MG63 (cell line): ENCODE data around the gene MTOR. TPM values are rescaled to one million over a fixed set of nuclear protein-coding genes. Genes with fewer than 3 reads are reported as not detected.
"Not testable (repeated sequence)": the region's sequence is repeated elsewhere in the genome, so short reads cannot be mapped to it uniquely, and the experiment has no call there.

Source experiments
- DNase-seq: peaks from one replicate; pipeline ENCODE4 v3.0.0-alpha.2; 2020
- H3K27me3 ChIP-seq: fragments of 250-450 bp; sonication (Bioruptor Pico); 2 replicates; pipeline ENCODE4 v1.5.1; 2020; ENCODE audit warnings: mild to moderate bottlenecking, moderate library complexity
- H3K36me3 ChIP-seq: fragments of 250-450 bp; sonication (Bioruptor Pico); 2 replicates; pipeline ENCODE4 v1.5.1; 2020; ENCODE audit warnings: mild to moderate bottlenecking, moderate library complexity
- H3K4me3 ChIP-seq: fragments of 250-450 bp; sonication (Bioruptor Pico); 2 replicates; pipeline ENCODE4 v1.5.1; 2020; ENCODE audit warnings: mild to moderate bottlenecking, moderate library complexity
- H3K9me3 ChIP-seq: fragments of 250-450 bp; sonication (Bioruptor Pico); 2 replicates; pipeline ENCODE4 v1.5.1; 2020; ENCODE audit warnings: mild to moderate bottlenecking, moderate library complexity
- total RNA-seq: library from RNA; depleted of rRNA; stranded (reverse); fragments of >200 nt; shearing (Covaris generic); gene quantifications from 2 replicates; pipeline ENCODE4 v1.2.3, GENCODE V29; 2014; ENCODE audit warnings: low replicate concordance

Gene MTOR
- total RNA-seq, 1 experiment from 2014 or later = 12.2 TPM

DNA sequence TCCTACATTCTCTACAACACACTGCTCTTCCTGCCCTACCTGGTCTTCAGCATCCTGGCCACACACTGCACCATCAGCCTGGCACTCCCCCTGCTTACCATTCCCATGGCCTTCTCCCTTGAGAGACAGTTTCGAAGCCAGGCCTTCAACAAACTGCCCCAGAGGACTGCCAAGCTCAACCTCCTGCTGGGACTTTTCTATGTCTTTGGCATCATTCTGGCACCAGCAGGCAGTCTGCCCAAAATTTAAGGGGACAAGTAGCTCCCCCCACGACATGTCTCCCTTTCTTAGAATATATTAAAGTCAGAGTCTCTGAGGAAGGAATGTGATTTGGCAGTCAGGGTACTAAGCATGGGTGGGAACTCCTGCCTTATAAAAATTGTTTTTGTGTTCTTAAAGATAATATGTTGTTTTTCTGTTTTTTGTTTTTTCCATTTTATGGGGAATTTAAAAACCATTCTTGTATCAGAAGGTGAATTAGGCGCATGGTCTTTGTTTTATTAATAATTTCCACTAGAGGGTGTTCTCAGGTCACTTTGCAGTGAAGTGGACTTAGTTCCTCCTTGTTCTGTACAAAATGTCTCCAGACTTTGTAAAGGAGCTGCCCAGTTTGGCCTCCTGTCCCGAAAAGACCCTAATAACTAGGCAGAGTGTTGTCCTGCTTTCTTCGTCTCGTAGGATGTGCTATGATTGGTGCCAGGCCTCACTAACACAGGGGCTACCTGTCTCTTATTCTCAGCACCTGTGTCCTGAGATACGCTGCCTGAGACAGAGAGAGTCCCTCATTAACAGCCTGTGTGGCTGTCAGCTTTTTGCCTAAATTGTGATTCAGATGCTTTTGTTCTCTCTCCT lies 23.8 kb upstream of the MTOR start:
- H3K27me3 ChIP-seq = no peaks in the 10 kb centered on the region
- DNase-seq = no peak
- no peaks in the 10 kb centered on the region for H3K9me3 ChIP-seq

DNA sequence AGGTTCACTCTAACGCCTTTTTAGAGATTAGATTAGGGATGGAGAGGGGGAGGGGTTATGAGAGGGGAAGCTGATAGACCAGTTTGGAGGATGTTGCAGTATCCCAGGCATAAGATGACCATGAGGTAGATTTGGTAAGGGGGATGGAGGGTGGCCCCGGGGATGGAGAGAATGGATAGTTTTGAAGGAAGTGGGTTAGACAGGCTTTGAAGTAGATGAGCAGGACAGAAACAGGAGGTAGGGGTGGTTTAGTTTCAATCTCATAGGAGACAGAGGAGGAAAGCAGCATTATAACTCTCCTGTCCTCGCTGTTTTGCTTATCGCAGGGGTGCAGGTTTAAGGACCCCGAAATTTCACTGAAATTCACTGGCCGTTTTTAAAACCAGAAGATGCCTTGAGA lies 22.4 kb upstream of the MTOR start:
- H3K4me3 ChIP-seq = no peak overlapping the region
- peaks cover 12% of the 10 kb centered on the region for H3K36me3 ChIP-seq
- DNase-seq = no peak
- H3K27me3 ChIP-seq = no peaks in the 10 kb centered on the region
- no peaks in the 10 kb centered on the region for H3K9me3 ChIP-seq

More for the DNA sequence above, 23.8 kb upstream of the MTOR start:
- H3K4me3 ChIP-seq = no peak overlapping the region
- peaks cover 10% of the 10 kb centered on the region; the same call in 1 of the 2 replicates for H3K36me3 ChIP-seq

DNA sequence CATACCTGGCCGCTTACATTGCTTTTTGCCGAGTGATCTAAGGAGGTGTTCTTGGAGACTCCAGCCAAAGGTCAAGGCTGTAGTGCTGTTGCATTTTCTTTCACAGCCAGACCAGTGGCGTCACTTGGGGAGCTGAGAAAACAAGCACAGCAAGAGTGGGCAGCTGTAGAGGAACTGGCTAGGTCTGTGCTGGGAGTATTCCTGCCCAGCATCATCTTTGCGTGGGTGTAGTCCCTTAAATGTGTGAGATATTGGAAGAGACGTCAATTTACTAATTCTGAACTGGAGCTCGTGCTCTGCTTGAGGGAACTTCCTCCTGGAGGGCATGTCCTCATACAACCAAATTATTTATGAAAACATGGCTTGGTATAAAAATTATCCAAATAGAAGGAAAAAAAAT lies 20.8 kb upstream of the MTOR start:
- Histone ChIP-seq H3K36me3 (peaks cover 17% of the 10 kb centered on the region), H3K9me3 (no peaks in the 10 kb centered on the region), H3K4me3 (no peak overlapping the region), H3K27me3 (no peaks in the 10 kb centered on the region)
- DNase-seq = no peak

DNA sequence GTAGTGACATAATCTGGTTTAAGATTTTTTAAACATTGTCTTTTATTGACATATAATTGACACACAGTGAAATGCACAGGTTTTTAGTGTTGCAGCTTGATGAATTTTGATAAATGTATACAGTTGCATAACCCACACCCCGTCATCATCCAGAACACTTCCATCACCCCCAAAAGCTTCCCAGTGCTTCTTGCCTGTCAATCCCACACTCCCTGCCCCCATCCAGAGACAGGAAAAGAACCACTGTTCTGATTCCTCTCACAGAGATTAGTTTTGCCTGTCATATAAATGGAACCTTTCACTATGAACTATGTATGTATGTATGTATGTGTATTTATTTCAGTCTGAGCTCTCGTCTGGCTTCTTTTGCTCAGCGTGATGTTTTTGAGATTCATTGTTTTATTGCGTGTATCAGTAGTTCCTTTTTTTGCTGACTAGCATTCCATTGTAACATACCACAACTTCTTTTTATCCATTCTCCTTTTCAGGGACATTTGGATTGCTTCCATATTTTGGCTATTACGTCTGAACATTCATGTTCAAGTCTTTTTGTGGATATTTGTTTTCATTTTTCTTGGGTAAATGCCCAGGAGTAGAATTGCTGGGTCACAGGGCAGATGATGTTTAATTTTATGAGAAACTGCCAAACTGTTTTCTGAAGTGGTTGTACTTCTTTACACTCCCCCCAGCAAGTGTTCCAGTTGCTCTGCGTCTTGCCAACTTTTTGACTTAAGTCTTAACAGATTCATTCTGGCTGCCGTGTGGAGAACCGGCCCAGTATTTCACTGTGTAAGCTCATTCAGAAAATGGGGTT lies 19.4 kb upstream of the MTOR start:
- DNase-seq = peak; percentile 78
- Histone ChIP-seq H3K36me3 (peaks cover 11% of the 10 kb centered on the region), H3K4me3 (no peak overlapping the region), H3K27me3 (no peaks in the 10 kb centered on the region), H3K9me3 (no peaks in the 10 kb centered on the region)

DNA sequence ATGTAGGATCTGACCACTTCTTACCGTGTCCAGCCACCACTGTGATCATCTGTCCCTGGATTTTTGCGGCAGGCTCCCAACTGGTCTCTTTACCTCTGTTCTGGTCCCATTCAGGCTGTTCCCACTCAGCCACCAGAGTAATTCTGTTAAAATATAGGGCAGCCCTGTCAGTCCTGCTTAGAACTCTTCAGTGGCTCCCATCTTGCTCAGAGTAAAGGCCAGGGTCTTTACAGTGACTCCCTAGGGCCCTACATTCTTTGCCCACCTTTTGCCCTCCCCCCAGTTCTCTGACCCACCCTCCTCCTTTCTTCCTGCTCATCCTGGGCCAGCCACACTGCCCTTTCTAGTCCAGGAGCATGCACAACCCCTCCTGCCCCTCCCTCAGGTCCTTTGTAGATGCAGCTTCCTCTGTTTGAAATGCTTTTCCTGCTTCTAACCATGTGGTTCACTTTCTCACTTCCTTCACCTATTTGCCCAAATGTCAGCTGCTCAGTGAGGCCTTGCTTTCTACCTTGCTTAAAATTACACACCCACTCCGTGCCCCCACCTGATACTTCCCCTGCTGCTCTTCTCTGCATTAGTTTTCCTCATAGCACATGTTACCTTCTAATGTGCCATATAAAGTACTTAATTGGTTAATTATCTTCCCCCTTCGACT lies 18.5 kb upstream of the MTOR start:
- Histone ChIP-seq H3K27me3 (no peaks in the 10 kb centered on the region), H3K4me3 (no peak overlapping the region), H3K9me3 (no peaks in the 10 kb centered on the region), H3K36me3 (peaks cover 11% of the 10 kb centered on the region)
- DNase-seq = no peak

DNA sequence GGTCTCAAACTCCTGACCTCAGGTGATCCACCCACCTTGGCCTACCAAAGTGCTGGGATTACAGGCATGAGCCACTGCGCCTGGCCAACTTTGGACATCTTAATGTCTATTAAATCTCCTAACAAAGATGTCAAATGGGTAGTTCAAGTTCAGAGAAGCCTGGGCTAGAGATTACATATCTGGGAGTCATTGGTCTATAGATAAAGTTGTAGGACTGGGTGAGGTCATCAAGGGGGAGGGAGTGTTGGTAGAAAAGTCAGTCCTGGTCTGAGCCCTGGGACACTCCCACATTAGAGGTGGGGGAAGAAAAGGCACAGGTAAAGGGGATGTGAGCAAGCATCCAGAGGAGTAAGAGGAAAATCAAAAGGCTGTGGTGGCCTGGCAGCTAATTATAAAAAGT lies 17.3 kb upstream of the MTOR start:
- DNase-seq = no peak
- Histone ChIP-seq H3K9me3 (no peaks in the 10 kb centered on the region), H3K36me3 (peaks cover 19% of the 10 kb centered on the region), H3K27me3 (no peaks in the 10 kb centered on the region), H3K4me3 (no peak overlapping the region)

DNA sequence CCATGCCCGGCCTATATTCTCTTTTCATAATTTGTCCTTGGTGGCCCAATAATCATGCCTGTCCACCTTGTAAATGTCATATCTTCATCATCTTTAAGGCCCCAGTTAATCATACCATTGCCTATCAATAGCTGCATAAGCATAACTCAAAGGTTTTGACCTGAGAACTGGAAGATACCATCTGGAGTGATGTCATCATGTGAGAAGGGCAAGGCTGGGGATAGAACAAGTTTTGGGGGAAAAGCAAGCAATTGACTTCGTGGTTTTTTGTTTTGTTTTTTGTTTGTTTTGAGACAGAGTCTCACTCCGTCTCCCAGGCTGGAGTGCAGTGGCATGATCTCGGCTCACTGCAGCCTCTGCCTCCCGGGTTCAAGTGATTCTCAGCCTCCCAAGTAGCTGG lies 16.8 kb upstream of the MTOR start:
- no peak for DNase-seq
- no peak overlapping the region for H3K4me3 ChIP-seq
- no peaks in the 10 kb centered on the region for H3K27me3 ChIP-seq
- no peaks in the 10 kb centered on the region for H3K9me3 ChIP-seq
- H3K36me3 ChIP-seq = peaks cover 19% of the 10 kb centered on the region

DNA sequence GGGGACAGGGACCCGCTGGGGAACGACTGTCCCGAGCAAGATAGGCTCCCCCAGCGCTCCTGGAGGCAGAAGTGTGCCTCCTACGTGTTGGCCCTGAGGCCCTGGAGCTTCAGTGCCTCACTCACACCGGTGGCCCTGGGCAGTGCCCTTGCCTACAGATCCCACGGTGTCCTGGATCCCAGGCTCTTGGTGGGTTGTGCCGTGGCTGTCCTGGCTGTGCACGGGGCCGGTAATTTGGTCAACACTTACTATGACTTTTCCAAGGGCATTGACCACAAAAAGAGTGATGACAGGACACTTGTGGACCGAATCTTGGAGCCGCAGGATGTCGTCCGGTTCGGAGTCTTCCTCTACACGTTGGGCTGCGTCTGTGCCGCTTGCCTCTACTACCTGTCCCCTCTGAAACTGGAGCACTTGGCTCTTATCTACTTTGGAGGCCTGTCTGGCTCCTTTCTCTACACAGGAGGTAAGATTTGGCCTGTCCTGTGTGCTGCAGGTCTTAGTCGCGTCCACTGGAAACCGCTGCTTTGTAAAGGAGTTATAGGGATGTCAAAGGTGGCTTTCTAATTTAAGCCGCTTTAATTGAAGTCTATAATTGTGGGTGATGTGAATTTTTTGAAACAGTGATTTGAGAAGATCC lies 11.4 kb upstream of the MTOR start:
- no peaks in the 10 kb centered on the region for H3K27me3 ChIP-seq
- H3K4me3 ChIP-seq = peak overlapping the region; percentile 90
- H3K9me3 ChIP-seq = no peaks in the 10 kb centered on the region
- DNase-seq = no peak
- peaks cover 8% of the 10 kb centered on the region for H3K36me3 ChIP-seq

DNA sequence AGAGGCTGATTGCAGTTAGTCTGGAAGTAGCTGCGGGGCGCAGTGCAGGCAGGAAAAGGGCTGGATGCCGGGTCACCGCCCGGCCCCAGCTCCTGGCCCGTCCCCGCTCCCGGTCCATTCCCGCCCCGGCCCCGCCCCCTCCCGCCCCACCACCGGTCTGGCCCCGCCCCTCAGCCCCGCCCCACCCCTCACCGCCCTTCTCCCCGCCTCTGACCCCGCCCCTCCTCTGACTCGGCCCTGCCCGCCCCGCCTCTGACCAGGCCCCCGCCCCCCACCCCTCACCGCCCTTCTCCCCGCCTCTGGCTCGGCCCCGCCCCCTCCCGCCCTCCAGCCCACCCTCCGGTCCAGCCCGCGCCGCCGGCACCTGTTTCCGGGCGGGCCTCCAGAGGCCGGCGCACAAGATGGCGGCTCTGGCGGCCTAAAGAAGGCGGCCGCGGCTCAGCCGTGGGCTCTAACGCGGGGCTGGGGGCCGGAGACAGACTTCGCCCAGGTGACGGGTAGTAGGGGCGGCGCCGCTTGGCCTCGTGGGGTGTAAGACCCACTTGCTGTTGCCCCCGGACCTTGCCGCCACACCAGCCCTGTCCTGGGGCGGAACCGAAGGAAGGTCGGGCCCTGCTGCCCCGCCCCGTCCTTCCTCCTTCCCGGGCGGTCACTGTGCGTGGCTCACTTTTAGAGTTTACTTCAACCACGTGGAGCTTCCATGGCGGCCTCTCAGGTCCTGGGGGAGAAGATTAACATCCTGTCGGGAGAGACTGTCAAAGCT lies 10.7 kb upstream of the MTOR start, which contains the start of gene UBIAD1:
Gene UBIAD1 (plus strand): TSS at position 367 of the 763 bp plus-strand sequence. CDS start 334 bp downstream, at position 701.
- peak; percentile 81 for DNase-seq
- no peaks in the 10 kb centered on the region for H3K9me3 ChIP-seq
- H3K4me3 ChIP-seq = peak within 1 kb of the TSS; percentile 90
- peaks cover 8% of the 10 kb centered on the region for H3K36me3 ChIP-seq
- H3K27me3 ChIP-seq = no peaks in the 10 kb centered on the region

DNA sequence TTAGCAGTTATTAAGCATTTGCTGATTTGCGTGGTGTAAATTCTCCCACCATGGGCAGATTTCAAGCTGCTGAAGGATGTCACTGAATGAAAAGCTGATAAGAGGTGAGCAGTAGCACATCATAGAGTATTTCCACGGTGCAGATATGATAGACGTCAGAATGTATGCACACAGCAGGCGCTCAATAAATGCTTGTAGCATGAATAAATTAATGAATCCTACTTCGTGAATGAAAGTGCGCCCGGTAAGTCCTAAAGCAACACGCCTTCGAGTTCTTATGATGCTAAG lies 10.1 kb upstream of the MTOR start:
- no peaks in the 10 kb centered on the region for H3K9me3 ChIP-seq
- no peak for DNase-seq
- H3K36me3 ChIP-seq = peaks cover 8% of the 10 kb centered on the region
- H3K27me3 ChIP-seq = no peaks in the 10 kb centered on the region
- peak overlapping the region; percentile 14 for H3K4me3 ChIP-seq

DNA sequence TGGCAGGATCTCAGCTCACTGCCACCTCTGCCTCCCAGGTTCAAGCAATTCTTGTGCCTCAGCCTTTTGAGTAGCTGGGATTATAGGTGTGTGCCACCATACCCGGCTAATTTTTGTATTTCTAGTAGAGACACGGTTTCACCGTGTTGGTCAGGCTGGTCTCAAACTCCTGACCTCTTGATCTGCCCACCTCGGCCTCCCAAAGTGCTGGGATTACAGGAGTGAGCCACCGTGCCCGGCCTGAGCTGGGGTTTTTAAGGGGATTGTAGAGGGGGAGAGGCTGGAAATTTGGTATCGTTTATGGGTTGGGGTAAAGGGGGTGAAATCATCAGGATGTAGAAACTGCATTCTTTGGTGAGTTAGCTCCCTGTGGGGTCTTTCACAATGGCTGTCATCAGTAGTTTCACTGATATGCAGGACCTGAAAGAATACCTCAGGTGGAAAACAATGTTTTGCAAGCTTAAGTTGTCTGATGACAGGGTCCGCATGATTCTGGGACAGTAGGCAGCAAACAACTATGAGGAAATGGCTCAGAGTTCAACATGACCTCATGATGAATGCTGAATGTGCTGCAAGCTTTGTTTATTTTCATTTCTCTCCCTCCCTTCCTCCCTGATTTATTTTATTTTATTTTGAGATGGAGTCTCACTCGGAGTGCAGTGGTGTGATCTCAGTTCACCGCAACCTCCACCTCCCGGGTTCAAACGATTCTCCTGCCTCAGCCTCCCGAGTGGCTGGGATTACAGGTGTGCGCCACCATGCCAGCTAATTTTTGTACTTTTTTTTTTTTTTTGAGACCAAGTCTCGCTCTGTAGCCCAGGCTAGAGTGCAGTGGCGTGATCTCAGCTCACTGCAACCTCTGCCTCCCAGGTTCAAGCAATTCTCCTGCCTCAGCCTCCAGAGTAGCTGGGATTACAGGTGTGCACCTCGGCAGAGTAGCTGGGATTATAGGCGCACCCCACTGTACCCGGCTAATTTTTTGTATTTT lies 5.3 kb upstream of the MTOR start:
- H3K9me3 ChIP-seq, H3K36me3 ChIP-seq, H3K4me3 ChIP-seq, H3K27me3 ChIP-seq: not testable (repeated sequence)
- DNase-seq = peak; percentile 27

DNA sequence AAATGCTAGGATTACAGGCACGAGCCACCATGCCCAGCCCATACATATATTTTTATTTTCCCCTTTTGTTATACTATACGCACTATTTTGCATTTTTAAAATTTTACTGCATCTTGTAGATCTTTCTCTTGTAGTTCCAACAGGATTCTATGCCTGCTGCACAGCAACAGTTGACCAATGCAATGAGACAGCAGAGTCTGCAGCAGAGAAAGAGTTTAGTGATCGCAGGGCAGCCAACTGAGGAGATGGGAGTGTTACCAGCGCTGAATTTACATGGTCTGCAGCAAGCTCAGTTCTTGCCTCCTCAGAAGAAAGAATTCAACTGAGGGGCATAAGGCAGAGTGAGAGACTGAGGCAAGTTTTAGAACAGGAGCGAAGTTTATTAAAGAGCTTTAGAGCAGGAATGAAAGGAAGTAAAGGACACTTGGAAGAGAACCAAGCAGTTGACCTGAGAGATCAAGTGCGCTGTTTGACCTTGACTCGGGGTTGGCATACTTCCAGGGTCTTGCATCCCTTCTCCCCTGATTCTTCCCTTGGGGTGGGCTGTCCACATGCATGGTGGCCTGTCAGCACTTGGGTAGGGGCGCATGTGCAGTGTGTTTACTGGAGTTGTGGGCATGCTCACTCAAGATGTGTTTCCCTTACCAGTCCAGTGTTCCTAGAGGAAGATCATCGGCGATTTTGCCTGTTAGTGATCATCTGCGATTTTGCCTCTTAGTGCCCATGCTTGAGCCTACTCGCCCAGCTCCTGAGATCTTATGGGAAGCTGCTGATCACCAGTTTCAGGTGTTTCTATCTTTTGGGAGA lies 4.1 kb upstream of the MTOR start:
- no peaks in the 10 kb centered on the region for H3K27me3 ChIP-seq
- H3K9me3 ChIP-seq = peaks cover 6% of the 10 kb centered on the region
- no peak for DNase-seq
- no peaks in the 10 kb centered on the region for H3K36me3 ChIP-seq
- H3K4me3 ChIP-seq = no peak overlapping the region

DNA sequence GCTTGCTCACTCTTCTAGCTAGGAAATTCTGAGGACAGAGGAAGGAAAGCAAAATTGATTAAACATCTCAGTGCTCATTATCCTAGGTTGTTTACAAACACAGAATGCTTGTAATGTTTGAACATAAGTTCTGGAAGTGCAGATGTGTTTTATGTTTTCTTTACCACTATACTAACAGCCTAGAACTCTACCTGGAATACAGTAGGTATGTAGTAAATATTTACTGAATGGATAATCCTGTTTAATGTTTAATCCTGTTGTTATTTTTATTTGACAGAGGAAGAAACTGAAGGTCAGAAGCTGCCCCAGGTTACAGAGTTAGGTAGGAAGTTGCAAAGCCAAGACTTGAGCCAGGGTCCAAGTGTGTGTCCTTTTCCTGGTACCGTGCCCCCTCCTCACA lies 6.1 kb downstream of the MTOR start:
- Histone ChIP-seq H3K27me3 (no peaks in the 10 kb centered on the region), H3K36me3 (peaks cover 47% of the 10 kb centered on the region), H3K4me3 (no peak overlapping the region), H3K9me3 (no peaks in the 10 kb centered on the region)
- no peak for DNase-seq

DNA sequence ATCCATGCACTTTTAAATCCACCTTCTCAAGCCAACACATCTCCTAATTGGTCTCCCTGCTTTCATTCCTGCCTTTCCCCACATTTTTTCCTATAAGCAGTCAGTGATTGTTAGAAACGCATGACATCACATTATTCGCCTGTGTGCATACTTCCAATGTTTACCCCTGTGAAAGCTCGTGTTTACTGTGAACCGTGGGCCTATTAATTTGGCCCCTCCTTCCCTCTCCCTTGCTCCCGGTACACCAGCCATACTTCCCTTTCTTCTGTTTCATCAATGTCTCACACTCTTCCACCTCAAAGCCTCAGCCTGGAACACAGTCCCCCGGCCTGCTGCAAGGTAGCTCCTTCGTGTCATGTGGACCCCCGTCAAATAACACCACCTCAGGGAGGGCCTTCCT lies 9.1 kb downstream of the MTOR start:
- Histone ChIP-seq H3K27me3 (no peaks in the 10 kb centered on the region), H3K9me3 (no peaks in the 10 kb centered on the region), H3K36me3 (peaks cover 38% of the 10 kb centered on the region), H3K4me3 (no peak overlapping the region)
- DNase-seq = no peak
